HG03280 (cell line): ENCODE measurements around the gene TNFRSF1B.

Experiments used
- ATAC-seq: cut with Tn5 transposase; IDR thresholded peaks from one replicate; pipeline ENCODE4 v1.9.1; 2021; ENCODE audit warnings: mild to moderate bottlenecking, moderate library complexity; ENCODE audit not compliant: unreplicated experiment

TNFRSF1B gene

DNA sequence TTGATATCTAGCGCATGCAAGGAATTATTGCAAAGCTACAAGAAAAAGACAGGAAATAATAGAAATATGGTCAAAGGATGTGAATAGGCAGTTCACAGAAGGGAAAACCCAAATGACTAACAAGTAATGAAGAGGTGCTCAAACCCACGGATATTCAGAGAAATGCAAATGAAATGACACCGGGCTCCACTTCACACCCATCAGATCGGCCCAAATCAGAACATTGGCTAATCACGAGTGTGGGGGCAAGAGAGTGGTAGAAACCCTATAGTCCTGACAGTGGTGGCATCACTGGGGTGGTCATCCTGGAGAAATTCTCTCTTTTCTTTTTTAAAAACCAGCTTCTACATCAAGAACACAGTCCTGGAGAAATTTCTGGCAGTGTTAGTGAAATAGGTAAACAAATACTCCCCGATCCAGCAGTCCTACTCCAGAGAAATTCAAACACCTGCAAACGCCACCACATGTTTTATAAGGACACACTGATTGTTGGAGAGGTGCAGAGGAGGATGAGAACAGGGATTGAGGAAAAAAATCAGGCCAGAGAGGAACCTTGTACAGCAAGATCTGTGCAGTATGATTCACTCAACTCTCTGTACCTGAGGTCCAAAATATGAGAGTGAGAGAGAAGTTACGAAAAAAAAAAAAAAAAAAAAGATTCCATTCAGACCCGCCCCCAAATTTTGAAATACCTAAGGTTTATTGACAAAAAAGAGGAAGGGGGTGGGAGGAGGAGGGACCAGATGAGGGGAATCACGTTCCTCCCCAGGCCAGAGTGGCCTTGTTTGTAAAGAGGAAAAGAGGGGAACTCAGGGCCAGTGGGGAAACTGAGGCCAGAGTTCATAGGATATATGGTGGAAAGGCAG lies 9.2 kb upstream of the TNFRSF1B start:
- ATAC-seq: no peak

DNA sequence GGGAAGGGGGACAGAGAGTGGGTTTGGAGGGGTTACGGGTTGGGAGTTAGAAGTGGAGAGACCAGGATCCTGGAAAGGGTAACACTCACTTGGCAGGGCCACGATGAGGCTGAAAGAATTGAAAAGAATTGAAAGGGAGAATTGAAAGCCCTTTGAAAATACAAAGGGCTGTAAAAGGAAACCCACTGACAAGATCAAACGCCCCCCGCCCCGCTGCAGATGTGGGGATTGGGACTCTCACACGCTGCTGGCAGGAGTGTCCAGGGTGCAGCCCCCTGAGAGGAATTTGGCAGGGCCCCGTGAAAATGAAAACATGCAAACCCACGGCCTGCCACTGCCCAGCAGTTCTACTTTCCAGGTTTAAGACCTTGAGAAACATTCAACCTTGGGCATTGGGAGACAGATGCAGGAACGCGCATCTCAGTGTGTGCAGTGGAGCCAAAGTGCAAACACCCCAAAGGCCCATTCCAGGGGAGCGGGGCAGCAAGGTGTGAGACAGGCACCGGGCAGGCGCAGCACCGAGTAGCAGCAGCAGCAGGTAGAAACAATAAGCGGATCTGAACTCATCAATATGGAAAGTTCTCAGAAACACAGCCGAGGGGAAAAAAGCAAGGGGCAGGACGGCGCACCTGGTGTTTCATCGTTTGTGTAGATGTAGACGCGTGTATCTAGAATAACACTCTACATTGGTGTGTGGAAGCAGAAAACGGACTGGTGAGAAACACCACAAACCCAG lies 8.3 kb upstream of the TNFRSF1B start:
- no peak for ATAC-seq

GRCh38 chr1:12159816-12160215 lies 7.0 kb upstream of the TNFRSF1B start:
- no peak for ATAC-seq

DNA sequence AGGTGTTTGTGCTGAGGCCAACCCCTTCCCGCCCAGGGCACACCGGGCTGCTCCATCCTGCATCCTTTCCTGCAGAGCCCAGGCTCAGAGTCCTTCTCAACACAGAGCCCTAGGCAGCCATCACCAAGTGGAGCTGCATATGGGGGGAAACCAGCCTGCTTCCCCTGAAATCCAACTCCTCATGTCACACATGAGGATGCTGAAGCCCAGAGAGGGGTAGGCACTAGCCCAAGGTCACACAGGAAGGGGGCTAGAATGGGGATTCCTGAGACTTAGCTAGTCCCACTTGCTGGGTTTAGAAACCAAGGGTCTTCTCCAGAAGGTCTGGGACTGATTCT lies 5.5 kb upstream of the TNFRSF1B start:
- ATAC-seq: no peak

GRCh38 chr1:12161662-12162458 lies 4.9 kb upstream of the TNFRSF1B start:
- peak; percentile 74 for ATAC-seq

DNA sequence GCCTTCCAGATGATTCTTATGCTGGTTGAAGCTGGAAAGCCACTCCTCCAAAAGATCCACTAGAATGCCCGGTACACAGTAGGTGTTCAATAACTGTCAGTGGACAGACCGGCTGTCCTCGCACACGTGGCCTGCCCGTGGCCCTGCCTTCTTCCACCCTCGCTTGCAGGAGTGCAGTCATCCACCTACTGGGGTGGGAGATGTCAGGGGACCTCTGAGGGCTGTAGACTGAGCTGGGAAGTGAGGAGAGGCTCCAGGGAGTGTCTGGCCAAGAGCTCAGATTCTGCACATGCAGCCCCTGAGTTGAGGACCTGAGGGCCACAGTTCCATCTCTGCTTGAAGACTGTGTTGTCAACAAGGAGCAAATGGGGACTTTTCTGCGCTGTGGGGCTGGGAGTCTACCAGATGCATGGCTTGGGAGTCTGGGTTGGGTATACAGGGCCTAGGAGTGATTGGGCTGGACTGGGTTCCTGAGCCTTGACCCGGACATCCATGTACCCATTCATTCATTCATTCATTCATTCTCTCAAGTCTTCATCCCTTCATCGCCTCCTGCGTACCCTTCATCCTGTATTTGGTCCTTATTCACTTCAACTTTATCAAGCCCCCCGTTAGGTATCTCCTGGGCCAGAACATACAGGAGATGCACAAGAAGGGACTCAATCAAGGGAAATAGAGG lies 4.2 kb upstream of the TNFRSF1B start:
- no peak for ATAC-seq

GRCh38 chr1:12163210-12163609 lies 3.6 kb upstream of the TNFRSF1B start:
- no peak for ATAC-seq

GRCh38 chr1:12164210-12164609 lies 2.6 kb upstream of the TNFRSF1B start:
- no peak for ATAC-seq

DNA sequence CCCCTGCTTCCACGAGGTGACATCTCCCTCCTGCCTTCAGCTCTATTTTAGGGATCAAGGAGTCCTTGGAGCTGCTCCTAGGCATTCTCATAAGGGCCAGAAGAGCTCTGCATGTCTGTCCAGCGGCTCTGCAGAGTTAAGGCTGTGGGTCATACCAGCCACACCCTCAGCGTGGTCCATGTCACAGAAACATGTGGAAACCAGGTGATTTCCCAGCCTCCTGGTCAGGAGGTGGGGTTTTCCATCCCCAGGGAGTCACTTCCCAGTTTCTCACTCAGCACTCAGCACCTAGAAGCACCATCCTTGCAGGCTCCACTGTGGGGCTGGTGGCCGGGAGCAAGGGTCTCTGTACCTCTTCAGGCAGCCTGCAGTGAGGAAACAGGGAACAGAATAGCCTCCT lies 1.4 kb upstream of the TNFRSF1B start:
- no peak for ATAC-seq

DNA sequence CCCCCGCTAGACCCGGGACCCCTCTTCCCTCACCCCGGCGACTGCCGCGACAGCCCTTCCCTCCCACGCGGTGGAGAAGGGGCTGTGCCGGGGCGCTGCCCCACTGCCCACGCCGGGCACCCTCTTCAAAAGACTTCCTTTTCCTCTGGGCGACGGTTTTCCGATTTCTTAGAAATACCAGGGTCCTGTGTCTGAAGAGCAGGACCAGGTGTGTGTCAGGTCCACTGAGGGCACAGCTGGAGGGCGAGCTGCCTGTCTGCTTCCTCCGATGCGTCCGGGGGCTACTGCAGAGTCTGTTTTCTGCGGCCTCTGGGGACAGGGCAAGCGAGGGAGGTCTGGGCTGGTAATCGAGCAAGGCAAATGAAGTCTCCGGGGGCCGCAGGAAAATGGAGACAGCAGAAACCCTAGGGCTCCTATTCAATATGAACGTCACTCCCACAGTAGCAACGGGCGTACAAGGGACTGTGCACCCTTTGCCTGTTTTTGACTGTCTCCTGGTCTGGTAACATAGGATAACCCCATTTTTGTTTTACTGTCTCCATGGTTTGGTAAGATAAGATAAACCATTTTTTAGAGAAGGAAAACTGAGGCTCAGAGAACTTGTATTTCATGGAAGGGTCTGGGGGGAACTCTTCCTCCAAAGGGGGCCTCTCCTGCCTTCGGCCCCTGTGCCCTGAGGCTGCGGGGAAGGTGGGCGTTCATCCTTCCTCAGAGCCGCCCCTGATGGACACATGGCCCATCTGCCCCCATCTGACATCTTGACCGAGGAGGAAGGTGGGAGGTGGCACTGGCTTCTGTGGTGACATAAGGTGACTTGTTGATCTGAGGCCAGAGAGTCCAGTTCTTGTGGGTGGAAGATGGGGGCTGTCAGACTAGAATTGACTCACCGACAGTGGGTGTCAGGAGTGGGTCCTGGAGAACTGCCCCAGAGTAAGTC lies 970 bp downstream of the TNFRSF1B start:
- ATAC-seq: peak; percentile 6

- no peak for ATAC-seq
Observed at GRCh38 chr1:12168451-12169160, 1.8 kb downstream of the TNFRSF1B start.

- ATAC-seq: no peak
Observed at GRCh38 chr1:12169442-12170135, 2.8 kb downstream of the TNFRSF1B start.

GRCh38 chr1:12170263-12170671 lies 3.5 kb downstream of the TNFRSF1B start:
- no peak for ATAC-seq

DNA sequence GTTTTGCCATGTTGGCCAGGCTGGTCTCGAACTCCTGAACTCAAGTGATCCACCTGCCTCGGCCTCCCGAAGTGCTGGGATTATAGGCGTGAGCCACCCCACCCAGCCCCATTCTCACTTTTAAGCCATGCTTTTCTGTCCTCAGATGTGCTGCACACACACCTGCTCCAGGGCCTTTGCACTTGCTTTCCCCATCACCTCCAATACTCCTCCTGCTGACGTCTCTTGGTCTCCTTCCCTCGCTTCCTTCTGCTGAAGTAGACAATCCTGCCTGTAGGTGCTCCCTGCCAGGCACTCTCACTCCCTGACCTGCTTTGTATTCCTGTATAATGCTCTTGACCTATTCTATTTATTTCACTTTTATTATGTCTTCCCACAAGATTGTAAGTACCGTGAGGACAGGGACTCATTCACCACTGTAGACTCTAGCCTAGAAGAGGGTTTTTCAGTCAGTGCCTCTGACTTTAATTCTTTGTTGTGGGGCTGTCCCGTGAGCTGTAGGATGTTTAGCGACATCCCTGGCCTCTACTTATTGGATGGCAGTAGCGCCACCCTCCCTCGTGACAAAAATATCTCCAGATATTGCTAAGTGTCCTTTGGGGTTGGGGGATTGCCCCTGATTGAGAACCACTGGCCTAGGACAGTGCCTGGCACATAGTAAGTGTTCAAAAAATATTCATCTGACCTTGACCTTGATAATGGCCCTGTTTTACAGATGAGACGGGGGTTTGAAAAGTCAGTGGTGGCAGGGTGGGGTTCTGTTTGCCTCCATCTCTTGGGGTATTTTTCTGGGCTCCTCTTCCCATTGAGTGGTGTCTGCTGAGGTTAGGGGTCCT lies 4.6 kb downstream of the TNFRSF1B start:
- no peak for ATAC-seq

- no peak for ATAC-seq
Observed at GRCh38 chr1:12172042-12172851, 5.5 kb downstream of the TNFRSF1B start.

GRCh38 chr1:12173041-12173509 lies 6.3 kb downstream of the TNFRSF1B start:
- ATAC-seq: no peak

GRCh38 chr1:12173631-12174121 lies 6.9 kb downstream of the TNFRSF1B start:
- no peak for ATAC-seq
